Parietal lobe (tissue), 2 donors: ENCODE data around the gene TMC6. TPM values are rescaled to one million over a fixed set of nuclear protein-coding genes. Genes with fewer than 3 reads are reported as not detected.

Experiments
- small RNA-seq: library from RNA; depleted of rRNA; stranded (forward); fragments of <200 nt; gene quantifications from one replicate; pipeline ENCODE3, GENCODE V24; 2014; ENCODE audit warnings: low replicate concordance
- total RNA-seq: library from RNA; depleted of rRNA; stranded (reverse); fragments of >200 nt; gene quantifications from one replicate; pipeline ENCODE4 v1.2.3, GENCODE V29; 2014

Gene TMC6
- total RNA-seq = 5.9 TPM

GRCh38 chr17:78128551-78129350, at the start of gene TMC6:
Gene TMC6, minus strand, starts transcription at chr17:78128755. Its CDS starts 1,923 bp downstream, at chr17:78126832.

GRCh38 chr17:78168242-78168902, 39.8 kb upstream of the TMC6 start, which contains the start of gene SYNGR2:
Gene SYNGR2, plus strand, starts transcription at chr17:78168581. Its CDS starts 36 bp downstream, at chr17:78168617.

GRCh38 chr17:78130437-78131101, 2.0 kb upstream of the TMC6 start, which contains the start of gene TMC8:
Gene TMC8, plus strand, starts transcription at chr17:78130771. Its CDS starts 818 bp downstream, at chr17:78131589.

Small RNA genes within 50 kb of the gene (small RNA-seq; reads per million reads assigned to genes)
- not detected for gene RNU6-625P

Other genes starting within 250 kb of the TMC6 start
- 63.2 TPM for gene TNRC6C, start 170.1 kb downstream of the TMC6 start, total RNA-seq
- 2.5 TPM for gene TMC8, start 2.0 kb upstream of the TMC6 start, total RNA-seq
- not detected for gene C17orf99, start 17.6 kb upstream of the TMC6 start, total RNA-seq
- 7.5 TPM for gene SYNGR2, start 39.8 kb upstream of the TMC6 start, total RNA-seq
- 4.1 TPM for gene TK1, start 58.3 kb upstream of the TMC6 start, total RNA-seq
- gene AFMID, start 58.6 kb upstream of the TMC6 start, total RNA-seq = 23.2 TPM
- 6.6 TPM for gene BIRC5, start 85.5 kb upstream of the TMC6 start, total RNA-seq
- gene TMEM235, start 102.9 kb upstream of the TMC6 start, total RNA-seq = not detected
- gene SOCS3, start 231.3 kb upstream of the TMC6 start, total RNA-seq = 3.1 TPM
- gene PGS1, start 249.9 kb upstream of the TMC6 start, total RNA-seq = 54.8 TPM